Measurements from ENCODE around the gene ZNF341.
"Not testable (repeated sequence)": the region's sequence is repeated elsewhere in the genome, so short reads cannot be mapped to it uniquely, and the experiment has no call there.

ZNF341 gene

DNA sequence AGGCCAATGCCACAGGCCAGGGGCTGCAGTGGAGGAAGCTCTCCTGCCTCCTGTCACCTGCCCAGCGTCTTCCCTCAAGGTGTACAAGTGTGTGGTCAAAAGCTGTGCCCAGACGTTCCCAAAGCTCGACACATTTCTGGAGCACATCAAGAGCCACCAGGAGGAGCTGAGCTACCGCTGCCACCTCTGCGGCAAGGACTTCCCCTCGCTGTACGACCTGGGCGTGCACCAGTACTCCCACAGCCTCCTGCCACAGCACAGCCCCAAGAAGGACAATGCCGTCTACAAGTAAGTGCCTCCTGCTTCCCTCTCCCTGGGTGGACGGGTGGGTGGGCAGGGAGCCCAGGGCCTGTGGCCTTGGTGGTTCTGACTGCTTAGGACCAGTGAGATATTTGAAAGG, 38.2 kb downstream of the ZNF341 start:
- DNase-seq (ENCODE audit: low spot score) = no peak

DNA sequence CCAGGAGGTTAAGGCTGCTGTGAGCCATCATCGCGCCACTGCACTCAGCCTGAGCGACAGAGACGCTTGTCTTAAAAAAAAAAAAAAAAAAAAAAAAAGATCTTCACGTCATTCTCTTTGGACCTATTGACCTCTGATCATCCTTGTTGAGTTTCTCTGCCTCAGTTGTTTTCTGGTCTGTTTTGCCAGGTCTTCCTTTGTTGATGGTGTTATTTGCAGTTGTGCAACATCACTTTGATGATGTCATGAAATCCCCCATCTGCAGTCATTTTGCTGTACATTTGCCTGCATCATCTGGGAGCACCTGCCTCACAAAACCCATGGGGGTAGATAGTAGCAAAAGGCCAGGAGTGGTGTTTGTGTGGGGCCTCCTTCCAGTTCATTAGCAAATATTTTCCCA, 40.1 kb downstream of the ZNF341 start:
- no peak for DNase-seq (ENCODE audit: low spot score)

DNA sequence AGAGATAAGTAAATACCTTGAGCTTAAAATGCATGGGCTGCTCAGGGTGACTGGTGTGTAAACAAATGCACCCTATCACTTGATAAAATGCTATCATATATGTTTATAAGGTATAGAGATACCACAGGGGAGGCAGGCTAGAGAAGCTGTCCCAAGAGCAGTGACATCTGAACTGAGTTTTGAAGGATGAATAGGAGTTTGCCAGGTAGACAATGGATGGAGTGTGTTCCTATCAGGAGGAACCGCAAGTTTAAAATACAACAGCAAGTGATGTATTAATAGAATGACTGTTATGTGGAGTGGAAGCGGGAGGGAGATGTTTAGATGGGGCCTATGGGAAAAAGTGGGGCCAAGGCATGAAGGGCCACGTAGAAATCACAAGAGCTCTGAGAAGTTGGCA, 40.6 kb downstream of the ZNF341 start:
- no peak for DNase-seq (ENCODE audit: low spot score)

DNA sequence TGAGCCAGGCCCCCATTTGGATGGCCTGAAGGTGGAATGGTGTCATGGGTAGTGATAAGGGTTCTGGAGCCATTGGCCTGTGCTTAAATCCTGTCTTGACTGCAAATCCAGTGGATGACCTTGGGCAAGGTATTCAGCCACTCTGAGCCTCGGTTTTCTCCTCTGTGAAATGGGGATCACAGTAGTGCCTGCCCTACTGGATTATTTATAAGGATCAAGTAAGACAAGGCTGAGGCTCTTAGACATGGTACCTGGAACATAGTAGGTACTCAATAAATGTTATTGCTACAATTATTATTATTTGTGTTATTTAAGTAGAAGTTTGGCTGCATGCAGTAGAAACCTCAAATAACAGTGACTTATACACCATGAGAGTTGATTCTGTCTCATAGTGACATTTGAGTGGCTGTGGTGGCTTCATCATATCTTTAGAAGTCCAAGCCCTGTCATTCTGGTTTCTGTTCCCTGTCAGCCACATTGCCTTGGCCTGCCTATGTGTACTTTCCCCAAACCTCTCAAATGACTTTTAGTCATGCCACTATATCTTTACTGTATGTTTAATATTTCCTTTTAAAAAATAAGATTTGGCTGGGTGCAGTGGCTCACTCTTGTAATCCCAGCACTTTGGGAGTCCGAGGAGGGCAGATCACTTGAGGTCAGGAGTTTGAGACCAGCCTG, 41.8 kb downstream of the ZNF341 start:
- no peak for DNase-seq (ENCODE audit: low spot score)

DNA sequence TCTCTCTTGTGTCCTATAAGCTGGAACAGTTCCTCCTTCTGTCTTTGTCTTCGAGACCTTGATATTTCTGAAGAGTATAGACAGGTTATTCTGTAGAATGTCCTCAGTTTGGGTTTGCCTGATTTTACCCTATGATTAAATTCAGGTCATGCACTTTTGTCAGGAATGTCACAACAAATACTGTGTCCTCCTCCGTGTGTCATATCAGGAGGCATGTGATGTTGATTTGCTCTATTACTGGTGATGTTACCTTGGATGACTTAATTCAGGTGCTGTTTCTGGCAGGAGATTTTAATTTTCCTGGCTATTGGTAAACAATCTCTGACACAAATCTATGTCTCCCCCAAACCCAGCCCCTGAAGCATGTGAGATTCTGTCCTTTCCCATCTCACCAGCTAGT, 46.0 kb downstream of the ZNF341 start:
- no peak for DNase-seq (ENCODE audit: low spot score)

DNA sequence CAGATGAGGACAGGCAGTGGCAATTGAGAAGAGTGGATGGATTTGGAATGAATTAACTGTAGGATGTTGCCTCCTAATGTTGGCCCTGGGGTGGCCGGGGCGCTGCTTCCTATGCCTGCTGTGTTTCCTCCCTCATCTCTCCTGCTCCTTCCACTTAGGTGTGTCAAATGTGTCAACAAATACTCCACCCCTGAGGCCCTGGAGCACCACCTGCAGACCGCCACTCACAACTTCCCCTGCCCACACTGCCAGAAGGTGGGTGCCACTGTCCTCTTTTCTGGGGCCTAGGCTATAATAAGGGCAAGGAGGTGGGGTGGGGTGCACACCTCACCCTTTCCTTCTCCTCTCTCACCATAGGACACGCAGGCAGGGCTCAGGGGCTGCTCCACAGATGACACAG, 49.3 kb downstream of the ZNF341 start:
- no peak for DNase-seq (ENCODE audit: low spot score)

DNA sequence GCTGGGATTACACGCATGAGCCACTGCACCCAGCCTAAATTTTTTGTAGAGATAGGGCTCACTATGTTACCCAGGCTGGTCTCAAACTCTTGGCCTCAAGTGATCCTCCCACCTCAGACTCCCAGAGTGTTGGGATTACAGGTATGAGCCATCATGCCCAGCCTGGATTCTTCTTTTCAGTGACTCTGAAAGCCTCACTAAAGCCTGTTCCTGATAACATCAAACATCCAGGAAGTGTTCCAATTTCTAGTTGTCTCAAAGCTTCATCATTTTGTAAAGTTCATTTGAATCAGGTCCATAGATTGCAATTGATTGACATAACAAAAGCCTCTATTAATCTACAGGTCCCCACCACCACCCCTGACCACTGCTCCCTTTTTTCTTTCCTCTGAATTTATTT, 50.1 kb downstream of the ZNF341 start:
- no peak for DNase-seq (ENCODE audit: low spot score)

DNA sequence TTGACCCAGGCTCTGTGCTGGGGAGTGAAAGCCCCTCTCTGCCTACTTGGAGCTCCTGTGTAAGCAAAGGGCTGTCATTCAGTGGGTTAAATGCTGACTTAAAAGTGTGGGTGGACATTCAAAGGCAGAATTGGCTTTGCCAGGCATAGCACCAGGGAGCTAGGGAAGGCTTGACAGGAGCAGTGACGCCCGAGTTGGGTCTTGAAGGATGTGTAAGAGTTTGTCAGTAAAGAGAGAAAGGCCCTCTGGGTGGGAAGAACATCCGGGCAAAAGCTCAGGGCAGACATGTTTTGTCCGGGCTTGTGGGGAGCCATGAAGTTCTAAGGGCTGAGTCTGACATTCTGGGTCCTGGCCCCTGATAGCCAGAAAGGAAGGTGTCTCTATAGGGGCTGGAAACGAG, 51.5 kb downstream of the ZNF341 start:
- no peak for DNase-seq (ENCODE audit: low spot score)

DNA sequence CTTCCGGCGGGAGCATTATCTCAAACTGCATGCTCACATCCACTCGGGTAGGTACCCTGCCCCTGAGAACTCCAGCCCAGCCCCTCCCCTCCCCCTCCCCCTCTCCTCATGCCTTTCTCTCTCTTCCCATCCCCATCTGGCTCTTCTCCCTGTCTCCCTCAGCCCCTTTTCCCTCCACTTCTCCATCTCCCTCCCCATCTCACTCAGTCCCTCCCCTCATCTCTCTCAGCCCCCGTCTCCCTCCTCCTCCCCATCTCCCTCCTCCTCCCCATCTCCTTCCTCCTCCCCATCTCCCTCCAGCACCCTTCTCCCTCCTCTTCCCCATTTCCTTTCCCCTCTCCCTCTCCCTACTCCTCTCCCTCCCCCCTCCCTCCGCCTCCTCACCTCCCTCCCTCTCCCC, 52.0 kb downstream of the ZNF341 start:
- no peak for DNase-seq (ENCODE audit: low spot score)

DNA sequence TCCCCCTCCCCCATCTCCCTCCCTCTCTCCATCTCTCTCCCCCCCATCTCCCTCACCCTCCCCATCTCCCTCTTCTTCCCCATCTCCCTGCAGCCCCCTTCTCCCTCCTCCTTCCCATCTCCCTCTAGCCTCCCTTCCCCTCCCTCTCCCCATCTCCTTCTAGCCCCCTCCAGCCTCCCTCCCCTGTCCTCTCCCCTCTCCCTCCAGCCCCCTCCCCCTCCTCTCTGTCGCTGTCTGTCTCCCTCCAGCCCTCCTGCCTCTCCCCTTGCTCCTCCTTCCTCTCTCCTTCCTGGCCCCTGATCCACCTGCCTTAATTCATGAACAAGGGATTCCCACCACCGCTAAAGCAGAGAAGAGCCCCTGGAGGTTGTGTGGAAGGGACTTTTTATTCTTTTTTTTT, 52.4 kb downstream of the ZNF341 start:
- no peak for DNase-seq (ENCODE audit: low spot score)

DNA sequence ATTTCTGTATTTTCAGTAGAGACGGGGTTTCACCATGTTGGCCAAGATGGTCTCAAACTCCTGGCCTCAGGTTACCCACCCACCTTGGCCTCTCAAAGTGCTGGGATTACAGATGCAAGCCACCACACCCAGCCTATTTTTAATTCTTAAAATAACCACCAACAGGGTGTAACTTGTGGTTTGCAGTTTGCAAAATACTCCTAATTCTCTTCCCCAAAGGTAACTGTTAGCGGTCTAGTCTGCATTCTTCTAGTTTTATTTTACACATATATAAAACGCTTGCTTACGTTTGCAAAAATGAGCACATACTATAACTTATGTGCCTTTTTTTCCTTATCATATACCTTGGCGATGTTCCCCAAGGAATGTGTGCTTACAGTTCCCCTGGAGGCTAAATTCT, 53.7 kb downstream of the ZNF341 start:
- no peak for DNase-seq (ENCODE audit: low spot score)

DNA sequence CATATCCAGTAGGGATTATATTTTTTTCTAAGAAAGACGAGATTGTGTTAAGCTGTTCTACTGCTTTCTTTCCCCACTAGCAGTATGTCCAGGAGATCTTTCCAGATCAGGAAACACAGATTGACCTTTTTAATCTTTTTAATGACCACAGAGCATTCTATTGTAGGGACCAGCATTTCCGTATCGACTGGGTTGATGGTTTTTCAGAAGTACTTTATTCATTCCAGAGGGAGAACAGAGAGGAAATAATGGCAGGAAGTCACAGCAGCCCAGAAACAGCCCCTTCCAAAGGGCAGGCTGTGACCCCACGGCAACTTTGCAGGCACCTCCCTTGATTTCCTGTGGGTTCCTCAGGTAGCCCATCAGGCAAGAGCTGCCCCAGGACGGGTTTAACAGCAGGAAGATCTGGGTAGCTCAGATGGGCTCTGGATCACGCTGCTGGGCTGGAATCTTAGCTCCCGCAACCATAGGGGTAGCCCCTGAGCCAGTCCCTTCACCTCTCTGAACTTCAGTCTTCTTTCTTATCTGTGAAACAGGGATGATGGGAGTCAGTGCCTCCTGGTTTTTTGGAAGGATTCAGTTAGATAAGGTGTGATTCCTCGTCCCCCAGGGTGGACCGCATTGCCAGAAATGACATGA, 55.6 kb downstream of the ZNF341 start:
- DNase-seq (ENCODE audit: low spot score) = no peak

DNA sequence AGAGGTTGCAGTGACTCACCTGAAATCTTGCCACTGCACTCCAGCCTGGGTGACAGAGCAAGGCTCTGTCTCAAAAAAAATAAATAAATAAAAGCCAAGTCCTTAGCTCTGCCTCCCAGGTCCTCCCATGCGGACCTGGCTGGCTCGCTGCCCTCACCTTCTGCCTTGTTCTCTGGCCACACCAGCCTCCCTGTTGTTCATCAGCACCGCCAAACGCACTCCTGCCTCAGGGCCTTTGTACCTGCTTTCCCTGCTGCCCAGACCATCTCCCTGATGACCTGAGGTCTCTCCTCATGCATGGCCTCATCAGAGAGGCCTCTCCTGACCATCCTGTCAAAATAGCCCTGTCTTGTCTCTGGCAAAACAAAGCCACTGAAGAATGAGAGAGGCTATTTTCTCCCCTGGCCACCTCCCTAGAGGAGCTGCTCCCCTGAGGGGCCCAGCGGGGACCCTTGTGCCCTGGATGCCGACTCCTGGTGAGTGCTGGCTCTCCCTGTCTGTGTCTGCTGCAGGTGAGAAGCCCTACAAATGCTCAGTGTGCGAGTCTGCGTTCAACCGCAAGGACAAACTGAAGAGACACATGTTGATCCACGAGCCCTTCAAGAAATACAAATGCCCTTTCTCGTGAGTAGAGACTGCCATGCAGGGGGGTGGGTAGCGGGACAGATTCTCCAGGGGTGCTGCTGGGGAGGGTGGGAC, 56.7 kb downstream of the ZNF341 start:
- no peak for DNase-seq (ENCODE audit: low spot score)

DNA sequence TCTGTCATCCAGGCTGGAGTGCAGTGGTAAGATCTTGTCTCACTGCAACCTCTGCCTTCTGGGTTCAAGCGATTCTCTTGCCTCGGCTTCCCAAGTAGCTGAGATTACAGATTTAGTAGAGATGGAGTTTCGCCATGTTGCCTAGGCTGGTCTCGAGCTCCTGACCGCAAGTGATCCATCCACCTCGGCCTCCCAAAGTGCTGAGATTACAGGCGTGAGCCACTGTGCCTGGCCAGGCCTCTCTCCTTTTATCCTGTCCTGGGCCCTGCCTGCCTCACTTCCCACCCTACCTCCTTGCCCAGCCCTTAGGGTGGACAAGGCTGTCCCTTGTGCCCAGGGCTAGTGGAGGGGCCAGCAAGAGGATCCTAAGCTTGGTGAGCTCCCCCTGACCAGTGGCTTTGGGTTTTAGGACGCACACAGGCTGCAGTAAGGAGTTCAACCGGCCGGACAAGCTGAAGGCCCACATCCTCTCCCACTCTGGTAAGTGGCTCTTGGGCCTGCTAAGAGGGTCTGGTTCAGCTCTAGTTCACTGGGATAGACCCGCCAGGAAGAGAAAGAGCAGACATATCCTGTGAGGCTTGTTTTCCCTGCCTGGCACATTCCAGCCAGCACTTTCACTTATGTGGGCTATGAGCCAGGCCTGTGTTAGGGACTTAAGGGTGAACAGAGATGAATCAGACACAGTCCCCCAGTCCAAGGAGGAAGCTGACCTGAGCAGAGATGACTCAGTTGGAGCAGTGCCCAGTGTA, 57.5 kb downstream of the ZNF341 start:
- DNase-seq (ENCODE audit: low spot score) = peak; percentile 89

DNA sequence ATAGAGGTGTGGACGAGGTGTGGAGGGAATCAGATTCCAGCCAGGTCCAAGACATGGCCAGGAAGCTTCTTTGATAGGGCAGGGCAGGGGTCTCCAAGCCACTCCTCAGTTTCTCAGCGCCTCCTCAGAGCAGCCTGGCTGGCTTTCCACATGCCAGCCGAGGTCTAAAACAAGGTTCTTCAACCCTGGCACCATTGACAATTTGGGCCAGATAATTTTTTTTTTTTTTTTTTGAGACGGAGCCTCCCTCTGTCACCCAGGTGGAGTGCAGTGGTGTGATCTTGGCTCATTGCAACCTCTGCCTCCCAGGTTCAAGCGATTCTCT, 58.0 kb downstream of the ZNF341 start:
- no peak for DNase-seq (ENCODE audit: low spot score)

DNA sequence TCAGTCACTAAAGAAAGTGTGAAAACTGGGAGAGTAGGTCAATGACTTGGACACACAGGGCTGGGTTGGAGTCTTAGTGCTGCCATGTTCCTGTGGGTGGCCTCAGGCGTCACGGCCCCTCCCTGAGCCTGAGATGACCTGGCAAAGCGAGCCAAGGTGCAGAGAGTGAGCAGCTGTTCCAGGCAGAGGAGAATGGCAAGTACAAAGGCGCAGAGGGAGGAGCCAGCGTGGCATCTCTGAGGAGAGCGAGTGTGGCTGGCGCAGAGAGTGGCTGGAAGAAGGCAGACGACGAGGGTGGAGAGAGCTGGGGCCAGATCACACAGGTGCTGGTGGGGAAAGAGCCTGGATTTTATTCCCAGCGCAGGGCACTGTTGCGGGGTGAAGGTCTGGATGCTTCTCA, 58.8 kb downstream of the ZNF341 start:
- DNase-seq (ENCODE audit: low spot score) = no peak

DNA sequence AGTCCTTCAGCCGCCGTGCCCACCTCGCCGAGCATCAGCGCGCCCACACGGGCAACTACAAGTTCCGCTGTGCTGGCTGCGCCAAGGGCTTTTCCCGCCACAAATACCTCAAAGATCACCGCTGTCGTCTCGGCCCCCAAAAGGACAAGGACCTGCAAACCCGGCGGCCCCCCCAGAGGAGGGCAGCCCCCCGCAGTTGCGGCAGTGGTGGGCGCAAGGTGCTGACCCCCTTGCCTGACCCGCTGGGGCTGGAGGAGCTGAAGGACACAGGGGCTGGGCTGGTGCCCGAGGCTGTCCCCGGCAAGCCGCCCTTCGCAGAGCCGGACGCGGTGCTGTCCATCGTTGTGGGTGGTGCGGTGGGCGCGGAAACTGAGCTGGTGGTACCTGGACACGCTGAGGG, 59.2 kb downstream of the ZNF341 start:
- no peak for DNase-seq (ENCODE audit: low spot score)

DNA sequence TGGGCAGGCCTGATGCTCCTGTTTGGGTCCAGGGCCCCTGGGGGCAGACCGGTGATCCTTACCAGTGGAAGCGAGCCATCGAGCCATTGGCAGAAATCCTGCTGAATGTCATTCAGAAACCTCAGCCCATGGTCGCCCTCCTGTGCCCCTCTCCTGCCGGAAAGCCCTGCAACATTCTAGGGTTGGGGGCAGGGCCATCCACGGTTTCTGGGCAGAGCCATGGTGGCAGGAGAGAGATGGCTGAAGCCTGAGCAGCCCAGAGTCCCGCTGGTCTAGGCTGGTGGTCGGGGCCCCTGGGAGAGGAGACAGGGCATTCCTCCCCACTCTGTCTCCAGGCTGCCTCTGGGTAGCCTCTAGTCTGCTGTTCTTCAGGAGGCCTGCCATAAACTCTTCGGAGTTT, 59.7 kb downstream of the ZNF341 start:
- no peak for DNase-seq (ENCODE audit: low spot score)

DNA sequence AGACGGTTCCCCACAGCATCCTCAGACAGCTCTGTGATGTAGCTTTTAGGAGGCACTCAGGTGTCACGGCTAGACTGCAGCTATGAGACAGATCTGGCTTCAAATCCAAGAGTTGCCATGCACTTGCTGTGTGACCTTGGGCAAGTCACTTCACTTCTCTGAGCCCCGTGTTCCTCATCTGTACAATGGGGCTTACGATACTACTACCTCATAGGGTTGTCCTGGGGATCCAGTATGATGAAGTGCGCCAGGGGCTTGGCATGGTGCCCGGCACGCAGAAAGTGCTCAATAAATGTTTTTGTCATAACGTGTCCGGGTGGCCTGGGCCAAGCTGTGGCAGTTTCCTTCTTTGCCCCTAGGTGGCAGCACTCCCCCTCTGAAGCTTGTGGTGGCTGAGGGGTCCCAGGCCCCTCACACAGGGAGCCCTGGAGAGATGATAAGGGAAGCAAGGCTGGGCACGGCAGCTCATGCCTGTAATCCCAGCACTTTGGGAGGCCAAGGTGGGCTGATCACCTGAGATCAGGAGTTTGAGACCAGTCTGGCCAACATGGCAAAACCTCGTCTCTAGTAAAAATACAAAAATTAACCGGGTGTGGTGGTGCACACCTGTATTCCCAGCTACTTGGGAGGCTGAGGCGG, 60.3 kb downstream of the ZNF341 start:
- DNase-seq (ENCODE audit: low spot score) = peak; percentile 50

DNA sequence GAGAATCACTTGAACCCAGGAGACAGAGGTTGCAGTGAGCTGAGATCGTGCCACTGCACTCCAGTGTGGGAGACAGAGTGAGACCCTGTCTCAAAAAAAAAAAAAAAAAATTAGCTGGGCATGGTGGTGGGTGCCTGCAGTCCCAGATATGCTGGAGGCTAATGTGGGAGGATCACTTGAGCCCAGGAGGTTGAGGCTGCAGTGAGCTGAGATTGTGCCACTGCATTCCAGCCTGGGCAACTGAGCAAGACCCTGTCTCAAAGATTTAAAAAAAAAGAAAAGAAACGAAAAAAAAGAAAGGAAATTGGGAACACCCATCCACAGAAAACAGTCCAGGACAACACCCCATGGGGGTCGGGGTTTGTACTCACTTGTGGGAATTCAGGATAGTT, 60.8 kb downstream of the ZNF341 start:
- not testable (repeated sequence) for DNase-seq (ENCODE audit: low spot score)

DNA sequence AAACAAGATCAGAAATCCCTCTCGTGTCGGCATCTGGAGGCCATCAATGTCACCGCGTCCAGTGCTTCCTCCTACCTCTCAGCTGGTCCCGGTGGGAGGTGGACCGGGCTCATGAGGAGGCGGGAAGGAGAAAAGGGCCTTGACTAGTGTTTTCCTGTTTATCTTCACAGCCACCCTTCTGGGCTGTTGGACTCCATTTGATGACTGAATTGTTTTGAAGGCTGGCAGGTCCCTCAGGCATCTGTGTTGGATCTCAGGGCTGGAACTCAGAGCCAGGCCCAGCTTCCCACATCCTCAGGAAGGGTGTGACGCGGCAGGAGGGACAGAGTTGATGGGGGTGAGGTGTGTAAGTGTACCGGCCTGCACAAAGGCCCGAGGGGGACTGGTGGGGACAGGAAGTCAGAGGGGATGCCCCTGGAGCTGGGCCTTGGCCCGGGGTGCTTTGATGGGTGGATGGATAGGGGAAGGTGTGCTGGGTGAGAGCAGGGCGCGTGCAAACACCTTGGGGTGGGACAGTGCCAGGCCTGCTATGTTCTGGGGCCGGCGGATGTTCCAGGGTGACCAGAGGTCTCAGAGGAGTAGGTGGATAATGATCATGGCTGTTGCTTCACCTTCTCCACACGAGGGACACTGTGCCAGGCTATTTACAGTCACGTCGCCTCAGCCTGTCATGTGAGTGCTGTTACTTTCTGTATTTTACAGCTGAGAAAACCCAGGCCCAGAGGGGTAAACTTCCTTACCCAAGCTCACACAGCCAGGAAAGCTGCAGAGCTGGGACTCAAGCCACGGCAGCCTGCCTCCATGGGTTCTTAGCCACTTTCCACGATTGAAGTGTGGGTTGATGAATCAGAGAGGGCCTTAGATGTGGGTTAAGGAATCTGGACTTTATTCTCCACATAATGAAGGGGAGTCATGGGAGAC, 61.5 kb downstream of the ZNF341 start:
- DNase-seq (ENCODE audit: low spot score) = peak; percentile 14

Measured in hepatic stellate cell (primary cell).